HL-60/S4 (cell line): ENCODE measurements around the gene ZNF672.
"Not testable (repeated sequence)": the region's sequence is repeated elsewhere in the genome, so short reads cannot be mapped to it uniquely, and the experiment has no call there.

ENCODE experiments used
- in situ Hi-C: fragments of 300-500 bp; cut with MboI; formaldehyde crosslinking; loops from 2 replicates; pipeline ENCODE4 v1.14.3; 2022; ENCODE audit warnings: low sequenced_read_pairs

Gene ZNF672

GRCh38 chr1:248812736-248813425 is 25.1 kb upstream of the ZNF672 start:
- in situ Hi-C loops, result no loop called here

- in situ Hi-C loops, result no loop called here
Measured at GRCh38 chr1:248813546-248813945, 24.5 kb upstream of the ZNF672 start.

- in situ Hi-C loops, result no loop called here
Measured at GRCh38 chr1:248814351-248814750, 23.7 kb upstream of the ZNF672 start.

GRCh38 chr1:248815407-248816034 is 22.5 kb upstream of the ZNF672 start:
- in situ Hi-C loops, result no loop called here

GRCh38 chr1:248816042-248816851 is 21.8 kb upstream of the ZNF672 start:
- in situ Hi-C loops, result no loop called here

- in situ Hi-C loops, result no loop called here
Measured at GRCh38 chr1:248817065-248817464, 21.0 kb upstream of the ZNF672 start.

GRCh38 chr1:248818505-248819374 is 19.3 kb upstream of the ZNF672 start:
- in situ Hi-C loops, result no loop called here

- in situ Hi-C loops, result no loop called here
Measured at GRCh38 chr1:248820041-248820585, 17.9 kb upstream of the ZNF672 start.

- in situ Hi-C loops, result no loop called here
Measured at GRCh38 chr1:248821101-248821500, 16.9 kb upstream of the ZNF672 start.

- in situ Hi-C loops, result no loop called here
Measured at GRCh38 chr1:248821641-248822040, 16.4 kb upstream of the ZNF672 start.

- in situ Hi-C loops, result no loop called here
Measured at GRCh38 chr1:248822148-248823032, 15.6 kb upstream of the ZNF672 start.

GRCh38 chr1:248823517-248824001 is 14.5 kb upstream of the ZNF672 start:
- in situ Hi-C loops, result no loop called here

GRCh38 chr1:248824301-248824700 is 13.7 kb upstream of the ZNF672 start:
- in situ Hi-C loops, result no loop called here

- in situ Hi-C loops, result no loop called here
Measured at GRCh38 chr1:248824701-248825100, 13.3 kb upstream of the ZNF672 start.

- in situ Hi-C loops, result no loop called here
Measured at GRCh38 chr1:248825136-248825535, 12.9 kb upstream of the ZNF672 start.

GRCh38 chr1:248825573-248825908 is 12.5 kb upstream of the ZNF672 start:
- in situ Hi-C loops, result no loop called here

GRCh38 chr1:248825909-248826760 is 11.9 kb upstream of the ZNF672 start, which contains the start of gene SH3BP5L:
Gene SH3BP5L, minus strand, starts transcription at chr1:248825915. Its CDS starts 980 bp downstream, at chr1:248824935.
- in situ Hi-C loops, result no loop called here

GRCh38 chr1:248828845-248829244 is 9.2 kb upstream of the ZNF672 start:
- in situ Hi-C loops, result no loop called here

GRCh38 chr1:248830718-248831017 is 7.4 kb upstream of the ZNF672 start:
- in situ Hi-C loops, result not testable (repeated sequence)
